SK-MEL-5 (cell line): Measurements from ENCODE around the gene LPIN3. TPM values are rescaled to one million over a fixed set of nuclear protein-coding genes. Genes with fewer than 3 reads are reported as not detected.

Experiments
- DNase-seq: peaks from one replicate; pipeline ENCODE4 v3.0.0-alpha.2; 2016; ENCODE audit warnings: low read depth, low spot score
- in situ Hi-C: cut with HindIII; loops from 2 replicates; pipeline ENCODE4 v1.10.0; 2016; ENCODE audit warnings: low sequenced_read_pairs, high pct_unique_total_duplicates, low pct_unique_long_range_greater_than_20kb
- total RNA-seq: library from RNA; depleted of rRNA; stranded (reverse); fragments of >200 nt; shearing (Covaris generic); gene quantifications from 2 replicates; pipeline ENCODE4 v1.2.3, GENCODE V29; 2014

The LPIN3 gene
- total RNA-seq, 1 experiment from 2014 or later: 6.2 TPM

GRCh38 chr20:41317546-41318270 is 22.9 kb upstream of the LPIN3 start, which contains the start of gene ZHX3:
Gene ZHX3, minus strand, starts transcription at chr20:41317731. Its CDS starts 112,815 bp downstream, at chr20:41204916.
- in situ Hi-C loops: no loop called here

GRCh38 chr20:41318271-41318649 is 22.4 kb upstream of the LPIN3 start:
- no peak for DNase-seq

More at GRCh38 chr20:41317546-41318270, 22.9 kb upstream of the LPIN3 start, which contains the start of gene ZHX3:
- DNase-seq: peak; percentile 97

GRCh38 chr20:41320441-41320840 is 20.2 kb upstream of the LPIN3 start:
- in situ Hi-C loops: no loop called here
- no peak for DNase-seq

More at GRCh38 chr20:41318271-41318649, 22.4 kb upstream of the LPIN3 start:
- in situ Hi-C loops: no loop called here

GRCh38 chr20:41320976-41321375 is 19.6 kb upstream of the LPIN3 start:
- in situ Hi-C loops: no loop called here
- no peak for DNase-seq

- in situ Hi-C loops: no loop called here
Measured at GRCh38 chr20:41327178-41327577, 13.4 kb upstream of the LPIN3 start.

DNA sequence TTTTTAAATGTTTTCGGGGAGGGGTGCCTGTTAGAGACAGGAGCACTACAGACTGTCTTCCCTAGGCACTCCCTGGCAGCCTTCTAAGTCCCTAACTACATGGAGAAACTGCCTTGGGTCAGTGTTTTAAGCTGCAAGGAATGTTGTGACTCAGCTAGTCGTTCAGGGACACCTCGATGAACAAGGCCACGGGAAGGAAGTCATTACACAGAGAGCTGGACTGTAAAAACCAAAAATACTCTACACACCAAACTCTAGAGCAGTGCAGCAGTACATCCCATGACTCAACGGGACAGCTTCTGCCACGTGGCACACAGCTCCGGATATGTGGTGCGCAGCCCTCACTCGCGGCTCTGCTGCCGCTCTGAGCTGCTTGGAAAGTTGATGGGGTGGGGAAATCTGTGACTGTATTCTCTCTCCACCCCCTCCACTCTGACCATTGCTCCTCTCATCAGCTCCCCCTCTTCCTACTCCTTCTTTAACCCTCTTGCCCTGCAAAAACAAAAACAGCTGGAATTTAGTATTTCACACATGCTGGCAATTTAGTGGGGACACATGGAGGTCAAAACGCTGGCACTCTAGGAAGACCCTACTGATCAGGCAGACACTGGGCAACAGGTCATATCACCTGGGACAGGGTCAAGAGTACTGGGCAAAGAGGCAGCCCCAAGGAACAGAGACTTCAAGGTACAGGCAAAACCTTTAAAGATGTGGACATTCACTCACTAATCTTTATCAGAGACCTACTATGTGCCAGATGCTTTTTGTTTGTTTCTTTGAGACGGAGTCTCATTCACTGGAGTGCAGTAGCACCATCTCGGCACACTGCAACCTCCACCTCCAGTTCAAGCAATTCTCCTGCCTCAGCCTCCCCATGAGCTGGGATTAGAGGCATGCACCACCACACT is 10.9 kb upstream of the LPIN3 start:
- DNase-seq: peak; percentile 57
- in situ Hi-C loops: no loop called here

More at GRCh38 chr20:41327178-41327577, 13.4 kb upstream of the LPIN3 start:
- DNase-seq: no peak

GRCh38 chr20:41330343-41330720 is 10.3 kb upstream of the LPIN3 start:
- in situ Hi-C loops: no loop called here
- DNase-seq: no peak

GRCh38 chr20:41330941-41331340 is 9.7 kb upstream of the LPIN3 start:
- DNase-seq: no peak

GRCh38 chr20:41331731-41332130 is 8.9 kb upstream of the LPIN3 start:
- DNase-seq: no peak
- in situ Hi-C loops: no loop called here

More at GRCh38 chr20:41330941-41331340, 9.7 kb upstream of the LPIN3 start:
- in situ Hi-C loops: no loop called here

GRCh38 chr20:41334036-41334435 is 6.6 kb upstream of the LPIN3 start:
- no peak for DNase-seq
- in situ Hi-C loops: no loop called here

DNA sequence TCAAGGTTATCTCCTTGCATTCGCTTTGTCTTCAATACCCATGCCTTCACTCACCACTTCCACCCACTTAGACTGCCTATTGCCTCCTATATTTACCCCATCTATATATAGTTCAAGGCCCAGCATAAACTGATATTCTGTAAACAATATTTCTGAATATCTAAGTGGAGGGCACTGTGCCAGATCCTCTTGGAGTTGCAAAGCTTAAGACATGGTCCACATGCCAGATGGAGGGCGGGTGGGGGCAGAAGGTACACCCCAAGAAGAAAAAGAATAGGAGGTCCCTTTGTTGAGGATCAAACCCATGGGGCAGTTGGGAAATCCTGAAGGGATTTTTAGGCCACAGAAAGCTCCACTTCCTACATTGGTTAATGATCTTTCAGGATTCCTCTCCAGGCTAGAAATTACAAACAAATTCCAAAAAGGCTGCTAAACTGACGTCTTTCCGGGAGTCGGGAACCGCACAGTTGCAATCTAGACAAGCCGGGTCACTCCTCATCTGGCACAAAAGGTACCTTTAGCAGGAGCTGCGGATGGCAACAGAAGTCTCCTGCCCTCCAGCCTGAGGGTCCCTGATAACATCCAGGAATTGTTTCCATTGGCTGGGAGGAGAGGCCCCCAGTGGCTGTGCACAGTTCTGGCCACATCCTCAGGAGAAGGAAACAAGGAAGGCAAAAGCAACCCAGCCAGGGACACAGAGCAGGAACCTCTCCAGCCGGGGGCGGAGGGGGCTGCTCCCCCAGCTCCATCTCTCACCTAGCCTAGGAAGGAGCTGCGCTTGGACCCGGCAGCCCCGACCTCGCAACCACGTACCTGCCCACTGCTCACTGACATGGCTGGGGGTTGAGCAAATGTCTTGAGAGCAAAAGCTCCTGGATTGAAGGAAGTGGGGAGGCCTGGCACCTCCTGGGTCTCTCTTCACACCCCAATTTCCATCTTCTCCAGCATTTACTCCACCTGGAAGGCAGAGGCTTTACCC is 5.9 kb upstream of the LPIN3 start:
- in situ Hi-C loops: no loop called here
- DNase-seq: no peak

DNA sequence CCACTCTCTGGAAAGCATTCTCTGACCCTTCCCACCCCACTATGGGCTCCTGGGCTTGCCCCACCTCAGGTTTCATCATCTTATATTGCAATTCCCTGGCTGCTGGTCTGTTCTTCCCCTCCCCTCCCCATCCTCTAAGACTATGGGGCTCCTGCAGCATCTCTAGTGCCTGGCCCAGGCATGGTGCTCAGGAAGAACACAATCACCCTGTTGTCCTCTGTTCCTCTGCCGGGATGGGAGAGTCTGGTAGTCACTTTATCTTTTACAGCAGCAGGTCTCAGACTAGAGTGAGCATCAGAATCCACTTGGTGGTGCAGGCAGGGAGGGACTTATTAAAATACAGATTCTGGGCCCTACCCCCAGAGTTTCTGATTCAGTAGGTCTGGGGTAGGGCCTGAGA is 5.0 kb upstream of the LPIN3 start:
- in situ Hi-C loops: no loop called here
- no peak for DNase-seq

- no peak for DNase-seq
- in situ Hi-C loops: no loop called here
Measured at GRCh38 chr20:41336711-41337492, 3.7 kb upstream of the LPIN3 start.

GRCh38 chr20:41339957-41340326 is 679 bp upstream of the LPIN3 start:
- peak; percentile 79 for DNase-seq
- in situ Hi-C loops: no loop called here

- in situ Hi-C loops: no loop called here
- no peak for DNase-seq
Measured at GRCh38 chr20:41342474-41343464, 2.1 kb downstream of the LPIN3 start.

GRCh38 chr20:41344477-41344876 is 3.9 kb downstream of the LPIN3 start:
- in situ Hi-C loops: no loop called here
- no peak for DNase-seq
